Testis (tissue), 3 donors: ENCODE measurements around the gene SPATA2L. TPM values are rescaled to one million over a fixed set of nuclear protein-coding genes. Genes with fewer than 3 reads are reported as not detected.
"Not testable (repeated sequence)": the region's sequence is repeated elsewhere in the genome, so short reads cannot be mapped to it uniquely, and the experiment has no call there.

Source experiments
- DNase-seq: peaks from one replicate; pipeline ENCODE4 v3.0.0-alpha.2; 2019
- H3K27ac ChIP-seq, 2 donors: fragments of 200-600 bp; sonication (generic); one replicate each; pipeline ENCODE4 v1.5.1; 2019
- H3K27me3 ChIP-seq: fragments of 200-600 bp; sonication (generic); one replicate; pipeline ENCODE4 v1.5.1; 2019
- H3K36me3 ChIP-seq: fragments of 200-600 bp; sonication (generic); one replicate; pipeline ENCODE4 v1.5.1; 2017; ENCODE audit warnings: low read depth; ENCODE audit errors: missing control alignments
- H3K4me1 ChIP-seq: fragments of 200-600 bp; sonication (generic); one replicate; pipeline ENCODE4 v1.5.1; 2019
- H3K4me3 ChIP-seq, 2 donors: fragments of 200-600 bp; sonication (generic); one replicate each; pipeline ENCODE4 v1.5.1; 2017 to 2019
- H3K9me3 ChIP-seq: fragments of 200-600 bp; sonication (generic); one replicate; pipeline ENCODE4 v1.5.1; 2017
- CTCF ChIP-seq, 3 experiments: fragments of 450-650 bp in 2 of 3; fragments of 200-600 bp in 1 of 3; sonication (generic) in 1 of 3; IDR thresholded peaks; one replicate each; pipeline ENCODE4 v1.5.1; 2016 to 2019; ENCODE audit warnings: antibody characterized with exemption in 3 of 3, mild to moderate bottlenecking in 2 of 3, moderate library complexity in 1 of 3
- POLR2A ChIP-seq: fragments of 450-650 bp; IDR thresholded peaks from one replicate; pipeline ENCODE4 v1.6.1; 2017; ENCODE audit warnings: antibody characterized with exemption, mild to moderate bottlenecking, moderate library complexity
- WGBS, 2 donors: methylation state at CpG; one replicate each; pipeline ENCODE4 v1.1.5; 2018; 5-methylcytosine and 5-hydroxymethylcytosine counted together
- intact Hi-C: fragments of 100-400 bp; cut with DNase I; formaldehyde crosslinking; loops from one replicate; pipeline ENCODE4 v1.15.1; 2023; ENCODE audit warnings: low total_unique reads
- polyA plus RNA-seq: library from polyadenylated mRNA; stranded (reverse); fragments of 350-450 nt; fragmentation: Illumina TruSeq; extraction: RNeasy Lipid Tissue Mini Kit (QIAGEN cat#74804); gene quantifications from one replicate; pipeline ENCODE4 v1.2.3, GENCODE V29; 2014; ENCODE audit warnings: low read depth, low replicate concordance; ENCODE audit not compliant: insufficient read depth
- total RNA-seq, 2 donors: library from RNA; depleted of rRNA; stranded (reverse); fragments of >200 nt; gene quantifications; one replicate each; pipeline ENCODE4 v1.2.3, GENCODE V29; 2016

Gene SPATA2L
- total and polyA plus RNA-seq, 3 donors from 2014 or later, result 4.9 to 14.4 (median 13.9) TPM

GRCh38 chr16:89695086-89695874, 6.2 kb downstream of the SPATA2L start:
- DNase-seq, result no peak
- WGBS, 2 donors, result 91 to 93% methylated on average over 14 to 31 of the region's 31 CpGs
- no peak overlapping the region for H3K27ac ChIP-seq
- H3K36me3 ChIP-seq, result no peaks in the 10 kb centered on the region
- TF ChIP-seq CTCF (IDR thresholded peaks at IDR 0.05) (no peak), POLR2A (no peak)
- no peaks in the 10 kb centered on the region for H3K9me3 ChIP-seq
- no peaks in the 10 kb centered on the region for H3K27me3 ChIP-seq
- H3K4me1 ChIP-seq, result peaks cover 4% of the 10 kb centered on the region
- no peak overlapping the region for H3K4me3 ChIP-seq
- intact Hi-C loops, result no loop called here

GRCh38 chr16:89694784-89695085, 6.8 kb downstream of the SPATA2L start:
- H3K27me3 ChIP-seq, H3K36me3 ChIP-seq, H3K4me3 ChIP-seq, H3K4me1 ChIP-seq, intact Hi-C loops, H3K9me3 ChIP-seq, DNase-seq, H3K27ac ChIP-seq: not testable (repeated sequence)
- WGBS, 2 donors, result 81 to 91% methylated on average over 9 to 19 of the region's 23 CpGs

- WGBS, 2 donors, result 86 to 87% methylated on average over 22 to 32 of the region's 32 CpGs
- H3K27me3 ChIP-seq, result no peaks in the 10 kb centered on the region
- no peak for DNase-seq
- H3K9me3 ChIP-seq, result no peaks in the 10 kb centered on the region
- no peaks in the 10 kb centered on the region for H3K36me3 ChIP-seq
- intact Hi-C loops, result no loop called here
- H3K27ac ChIP-seq, result no peak overlapping the region
- no peak for TF ChIP-seq POLR2A
- no peak for TF ChIP-seq CTCF (IDR thresholded peaks at IDR 0.05)
- no peaks in the 10 kb centered on the region for H3K4me1 ChIP-seq
- no peak overlapping the region for H3K4me3 ChIP-seq
These were observed 7.3 kb downstream of the SPATA2L start for GRCh38 chr16:89693931-89694783.

GRCh38 chr16:89693289-89693731, 8.2 kb downstream of the SPATA2L start:
- no peaks in the 10 kb centered on the region for H3K27me3 ChIP-seq
- H3K9me3 ChIP-seq, result no peaks in the 10 kb centered on the region
- TF ChIP-seq CTCF (IDR thresholded peaks at IDR 0.05) (no peak), POLR2A (no peak)
- no peak overlapping the region for H3K4me3 ChIP-seq
- no peaks in the 10 kb centered on the region for H3K4me1 ChIP-seq
- no peaks in the 10 kb centered on the region for H3K36me3 ChIP-seq
- 83 to 92% methylated on average over 2 to 11 of the region's 11 CpGs for WGBS, 2 donors
- DNase-seq, result no peak
- no peak overlapping the region for H3K27ac ChIP-seq
- intact Hi-C loops, result no loop called here

- Histone ChIP-seq H3K27me3 (no peaks in the 10 kb centered on the region), H3K4me3 (no peak overlapping the region), H3K9me3 (no peaks in the 10 kb centered on the region), H3K36me3 (no peaks in the 10 kb centered on the region), H3K27ac (no peak overlapping the region), H3K4me1 (peaks cover 7% of the 10 kb centered on the region)
- TF ChIP-seq POLR2A (no peak), CTCF (IDR thresholded peaks at IDR 0.05) (no peak)
- intact Hi-C loops, result no loop called here
- 90 to 91% methylated on average over 8 to 12 of the region's 13 CpGs for WGBS, 2 donors
- no peak for DNase-seq
These were observed 9.4 kb downstream of the SPATA2L start for GRCh38 chr16:89691986-89692569.
